NCI-H146 (cell line): ENCODE measurements around the gene LGALS8.
A peak's percentile ranks its signal among the peaks of the same experiment; 100 is the strongest.
"Not testable (repeated sequence)": the region's sequence is repeated elsewhere in the genome, so short reads cannot be mapped to it uniquely, and the experiment has no call there.

Source experiments
- DNase-seq: peaks from one replicate; lab custom pipeline; 2025; lab: John Stamatoyannopoulos, UW

The LGALS8 gene

GRCh38 chr1:236523704-236524141 is at the start of gene LGALS8:
LGALS8 (plus strand) TSS chr1:236523982; CDS start chr1:236526071, 2,089 bp downstream.
- peak; percentile 85 for DNase-seq

GRCh38 chr1:236476019-236476418 is 47.8 kb upstream of the LGALS8 start:
- no peak for DNase-seq

- DNase-seq: peak; percentile 62
Measured at GRCh38 chr1:236480758-236481436, 42.9 kb upstream of the LGALS8 start.

GRCh38 chr1:236484310-236484971 is 39.3 kb upstream of the LGALS8 start:
- DNase-seq: no peak

- no peak for DNase-seq
Measured at GRCh38 chr1:236486356-236487002, 37.3 kb upstream of the LGALS8 start.

- not testable (repeated sequence) for DNase-seq
Measured at GRCh38 chr1:236489161-236489560, 34.6 kb upstream of the LGALS8 start.

GRCh38 chr1:236489710-236490377 is 33.9 kb upstream of the LGALS8 start:
- DNase-seq: peak; percentile 63

- DNase-seq: no peak
Measured at GRCh38 chr1:236491469-236492136, 32.2 kb upstream of the LGALS8 start.

- DNase-seq: no peak
Measured at GRCh38 chr1:236492378-236492777, 31.4 kb upstream of the LGALS8 start.

- DNase-seq: no peak
Measured at GRCh38 chr1:236494082-236494481, 29.7 kb upstream of the LGALS8 start.

GRCh38 chr1:236494586-236495466 is 29.0 kb upstream of the LGALS8 start:
- DNase-seq: no peak

- DNase-seq: peak; percentile 60
Measured at GRCh38 chr1:236495467-236496112, 28.2 kb upstream of the LGALS8 start.

- DNase-seq: no peak
Measured at GRCh38 chr1:236497908-236498307, 25.9 kb upstream of the LGALS8 start.

- DNase-seq: no peak
Measured at GRCh38 chr1:236501093-236501492, 22.7 kb upstream of the LGALS8 start.

- no peak for DNase-seq
Measured at GRCh38 chr1:236502579-236502971, 21.2 kb upstream of the LGALS8 start.

- DNase-seq: peak; percentile 65
Measured at GRCh38 chr1:236502972-236503639, 20.7 kb upstream of the LGALS8 start.

- DNase-seq: not testable (repeated sequence)
Measured at GRCh38 chr1:236504338-236504737, 19.4 kb upstream of the LGALS8 start.

- DNase-seq: no peak
Measured at GRCh38 chr1:236507022-236507700, 16.6 kb upstream of the LGALS8 start.

GRCh38 chr1:236508593-236509027 is 15.2 kb upstream of the LGALS8 start:
- no peak for DNase-seq
